HG03469 (cell line): Measurements from ENCODE around the gene KRTAP5-6.

Experiments used
- ATAC-seq: cut with Tn5 transposase; IDR thresholded peaks from one replicate; pipeline ENCODE4 v1.9.1; 2021; ENCODE audit warnings: mild to moderate bottlenecking, moderate library complexity, moderate number of reproducible peaks; ENCODE audit not compliant: unreplicated experiment

The KRTAP5-6 gene

DNA sequence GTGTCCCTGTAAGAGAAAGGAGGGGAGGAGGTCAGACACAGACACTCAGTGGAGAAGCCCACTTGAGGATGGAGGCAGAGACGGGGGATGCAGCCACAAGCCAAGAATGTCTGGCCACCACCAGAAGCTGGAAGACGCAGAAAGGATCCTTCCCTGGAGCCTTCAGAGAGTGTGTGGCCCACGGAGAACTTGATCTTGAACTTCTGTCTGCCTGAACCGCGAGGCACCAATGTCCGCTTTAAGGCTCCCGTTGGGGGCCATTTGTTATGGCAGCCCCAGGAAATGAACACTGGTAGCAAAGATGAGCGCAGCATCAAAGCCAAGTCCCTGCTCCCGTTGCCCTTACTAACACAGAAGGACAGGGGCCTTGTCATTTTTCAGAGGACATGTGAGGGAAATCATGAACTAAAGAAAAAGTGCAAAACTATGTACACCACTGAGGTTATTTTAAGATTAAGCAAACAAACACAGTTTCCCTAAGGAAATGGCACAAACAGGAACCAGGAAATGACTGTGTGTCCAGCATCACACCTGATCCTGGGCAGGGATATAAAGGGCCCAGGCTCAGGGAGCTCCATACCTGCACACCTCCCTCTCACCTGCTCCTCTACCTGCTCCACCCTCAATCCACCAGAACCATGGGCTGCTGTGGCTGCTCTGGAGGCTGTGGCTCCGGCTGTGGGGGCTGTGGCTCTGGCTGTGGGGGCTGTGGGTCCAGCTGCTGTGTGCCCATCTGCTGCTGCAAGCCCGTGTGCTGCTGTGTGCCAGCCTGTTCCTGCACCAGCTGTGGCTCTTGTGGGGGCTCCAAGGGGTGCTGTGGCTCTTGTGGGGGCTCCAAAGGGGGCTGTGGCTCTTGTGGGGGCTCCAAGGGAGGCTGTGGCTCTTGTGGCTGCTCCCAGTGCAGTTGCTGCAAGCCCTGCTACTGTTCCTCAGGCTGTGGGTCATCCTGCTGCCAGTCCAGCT lies at the start of gene KRTAP5-6:
Gene KRTAP5-6 (plus strand): TSS at position 588 of the 963 bp plus-strand sequence. CDS start 51 bp downstream, at position 639.
- ATAC-seq = no peak

- no peak for ATAC-seq
Observed at GRCh38 chr11:1647901-1648652, 48.9 kb upstream of the KRTAP5-6 start.

DNA sequence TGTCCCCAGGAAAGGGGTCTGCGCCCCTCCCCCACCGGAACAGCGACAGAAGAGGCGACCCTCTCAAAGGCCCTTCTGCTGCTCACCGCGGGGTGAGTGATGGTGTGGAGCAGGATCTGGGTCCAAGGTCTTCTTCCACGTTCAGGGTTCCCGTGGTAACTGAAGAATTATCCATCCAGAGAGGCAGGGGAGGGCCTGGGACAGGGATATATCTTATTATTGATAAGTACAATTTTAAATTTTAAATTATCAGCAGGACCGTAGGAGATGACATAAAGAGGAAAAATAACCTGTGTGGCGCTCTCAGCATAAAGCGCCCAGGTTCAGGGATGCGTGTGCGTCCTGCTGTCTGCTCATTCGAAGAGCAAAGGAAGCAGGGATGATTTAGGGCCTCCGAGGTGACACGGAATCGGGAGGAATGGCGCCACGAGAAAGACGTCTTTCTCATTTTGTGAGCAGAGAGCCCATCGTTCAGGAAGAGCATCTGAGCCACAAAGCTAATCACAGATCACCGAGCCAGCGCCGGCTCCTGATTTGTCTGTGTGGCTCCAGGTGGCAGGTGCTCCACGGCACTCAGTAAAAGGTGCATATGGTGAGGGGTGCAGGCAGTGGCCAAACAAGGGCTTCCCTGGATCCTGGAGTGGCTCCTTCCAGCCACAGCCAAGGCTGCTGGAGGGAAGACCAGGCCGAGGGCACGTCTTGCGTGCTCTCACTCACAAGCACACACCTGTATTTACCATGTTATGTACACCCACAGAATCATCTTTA lies 48.2 kb upstream of the KRTAP5-6 start:
- ATAC-seq = no peak

GRCh38 chr11:1650034-1650917 lies 46.7 kb upstream of the KRTAP5-6 start:
- no peak for ATAC-seq

GRCh38 chr11:1650918-1651262 lies 46.1 kb upstream of the KRTAP5-6 start:
- ATAC-seq = no peak

GRCh38 chr11:1651411-1651980 lies 45.5 kb upstream of the KRTAP5-6 start:
- no peak for ATAC-seq

DNA sequence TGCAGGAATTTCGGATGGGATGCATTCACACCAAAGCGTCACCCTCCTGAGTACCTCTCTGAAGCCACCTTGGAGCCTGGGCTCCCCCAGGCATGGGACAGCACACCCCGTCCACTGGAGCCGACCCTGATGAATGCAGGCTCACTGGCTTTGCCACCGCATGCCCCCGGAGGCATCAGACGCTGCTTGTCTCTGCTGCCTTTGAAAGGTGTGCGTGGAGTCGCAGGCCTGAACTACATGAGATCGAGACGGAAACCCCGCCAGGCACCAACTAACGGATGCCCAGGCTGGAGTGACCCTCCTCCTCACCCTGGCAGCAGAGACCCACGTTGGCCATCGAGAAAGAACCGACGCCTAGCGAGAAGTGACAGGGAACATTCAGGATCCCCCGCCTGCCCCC lies 45.0 kb upstream of the KRTAP5-6 start:
- ATAC-seq = no peak

GRCh38 chr11:1652442-1652770 lies 44.6 kb upstream of the KRTAP5-6 start:
- no peak for ATAC-seq

- ATAC-seq = no peak
Observed at GRCh38 chr11:1652771-1653540, 44.0 kb upstream of the KRTAP5-6 start.

DNA sequence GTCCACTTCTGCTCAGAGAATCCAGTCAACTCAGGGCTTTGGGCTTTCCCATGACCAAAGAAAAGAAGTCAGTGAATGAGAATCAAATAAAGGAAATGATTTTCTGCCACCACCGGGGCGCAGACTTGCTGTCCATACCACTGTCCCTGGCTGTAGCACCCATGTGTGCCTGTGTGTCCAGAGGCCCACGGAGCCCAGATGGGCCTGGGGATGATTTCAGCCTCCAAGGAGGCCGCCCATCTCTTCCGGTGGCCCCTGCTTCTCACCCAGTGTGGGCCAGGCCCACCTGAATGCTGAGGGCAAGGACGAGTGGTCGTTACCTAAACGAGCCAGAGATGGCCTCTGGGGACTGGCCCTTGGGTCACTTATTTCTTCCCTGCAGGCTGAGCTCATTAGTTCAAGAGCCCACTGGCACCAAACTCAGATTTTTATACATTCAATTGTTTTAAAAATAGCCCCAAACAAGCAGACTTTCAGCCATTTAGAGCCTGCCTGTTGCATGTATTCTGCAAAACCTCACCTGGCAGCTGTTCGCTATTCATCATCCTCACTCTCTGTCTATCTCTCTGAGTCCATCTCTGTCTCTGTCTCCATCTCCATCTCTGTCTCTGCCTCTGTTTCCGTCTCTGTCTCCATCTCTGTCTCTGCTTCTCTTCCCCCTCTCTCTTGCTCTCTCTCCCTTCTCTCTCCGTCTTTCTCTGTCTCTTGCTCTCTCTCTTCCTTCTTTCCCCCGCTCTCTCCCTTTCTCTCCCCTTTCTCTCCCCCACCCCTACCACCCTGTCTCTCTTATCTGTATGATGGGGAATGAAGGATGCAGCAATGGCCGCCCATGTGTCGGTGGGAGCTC lies 43.2 kb upstream of the KRTAP5-6 start:
- ATAC-seq = no peak

DNA sequence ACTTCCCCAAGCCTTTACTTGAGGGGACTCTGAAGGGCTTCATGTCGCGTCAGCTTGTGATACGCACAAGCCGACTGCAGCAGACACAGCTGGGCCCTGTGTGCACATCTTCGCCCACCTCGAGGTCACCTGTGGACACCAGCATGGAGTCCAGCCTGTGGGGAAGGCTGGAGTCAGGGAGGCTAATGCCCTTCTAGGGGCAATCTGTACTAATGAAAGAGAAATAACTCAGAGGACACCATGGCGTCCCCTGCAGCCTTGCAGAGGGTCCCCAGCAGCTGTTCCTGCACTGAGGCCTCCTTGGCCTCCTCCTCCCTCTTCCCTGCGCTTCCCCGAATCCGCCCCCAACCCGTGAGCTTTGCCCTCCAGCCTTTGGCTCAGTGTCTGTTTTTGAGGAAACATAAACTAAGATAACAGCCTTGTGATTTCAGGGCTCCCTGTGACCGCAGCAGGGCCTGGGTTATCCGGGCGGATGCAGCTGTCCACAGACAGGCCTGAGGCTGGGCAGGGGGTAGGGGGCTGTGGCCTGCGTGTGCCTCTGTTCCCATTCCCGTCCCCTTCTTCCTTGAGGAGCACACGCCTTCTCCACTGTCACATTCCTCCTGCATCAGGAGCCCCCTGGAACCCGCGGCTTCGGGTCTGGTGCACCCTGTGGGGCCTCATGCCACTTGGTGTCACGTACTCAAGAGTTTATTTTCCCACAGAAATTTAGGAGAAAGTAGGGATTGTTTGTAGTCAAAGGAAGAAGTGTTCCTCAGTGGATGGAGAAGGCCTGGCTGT lies 42.4 kb upstream of the KRTAP5-6 start:
- ATAC-seq = no peak

GRCh38 chr11:1655168-1656060 lies 41.6 kb upstream of the KRTAP5-6 start:
- ATAC-seq = no peak

DNA sequence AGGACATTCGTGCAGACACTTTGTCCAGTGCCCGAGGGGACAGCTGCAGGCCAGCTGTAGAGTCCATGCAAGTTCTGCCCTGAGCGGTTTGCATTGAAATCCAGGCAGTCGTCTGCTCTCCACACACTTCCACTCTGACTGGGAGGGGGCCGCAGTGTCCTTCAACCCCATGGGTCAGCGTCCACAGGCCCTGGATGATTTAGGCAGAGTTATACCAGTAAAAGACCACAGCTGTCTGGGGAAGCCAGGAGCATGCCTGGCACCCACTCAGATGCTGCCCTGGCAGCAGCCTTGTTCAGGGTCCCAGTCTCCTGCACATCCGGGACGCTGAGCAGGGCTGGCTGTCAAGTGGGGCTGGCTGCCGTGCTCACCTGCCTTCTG lies 40.9 kb upstream of the KRTAP5-6 start:
- no peak for ATAC-seq

DNA sequence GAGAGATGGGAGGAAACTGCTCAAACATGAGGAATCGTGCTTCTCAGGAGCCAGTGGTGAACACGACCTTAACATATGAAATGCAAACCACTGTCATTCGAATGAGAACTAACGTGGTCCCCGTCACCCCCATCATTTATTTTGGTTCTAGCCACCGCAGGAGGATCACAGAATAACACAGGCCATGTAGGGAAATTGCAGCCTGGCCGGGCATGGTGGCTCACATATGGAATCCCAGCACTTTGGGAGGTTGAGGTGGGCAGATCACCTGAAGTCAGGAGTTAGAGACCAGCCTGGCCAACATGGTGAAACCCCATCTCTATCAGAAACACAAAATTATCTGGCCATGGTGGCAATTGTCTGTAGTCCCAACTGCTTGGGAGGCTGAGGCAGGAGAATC lies 40.3 kb upstream of the KRTAP5-6 start:
- no peak for ATAC-seq

DNA sequence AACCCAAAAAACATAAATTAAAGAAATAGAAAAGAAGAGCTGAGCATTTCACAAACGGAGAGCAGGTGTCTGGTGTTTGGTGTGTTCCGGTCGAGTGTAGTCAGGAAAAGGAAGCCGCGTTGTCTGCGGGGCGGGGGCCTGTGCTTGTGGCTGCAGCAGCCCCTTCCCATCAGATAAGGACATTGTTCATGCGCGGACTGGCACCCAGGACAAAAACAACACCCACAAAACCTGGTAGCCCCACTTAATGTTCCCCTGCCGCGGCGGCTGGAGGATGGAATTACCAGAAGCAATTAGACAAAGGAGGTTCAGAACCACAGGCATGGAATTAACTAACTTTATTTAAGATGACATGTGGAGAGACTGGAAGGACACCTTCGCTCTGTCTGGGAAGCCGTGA lies 37.5 kb upstream of the KRTAP5-6 start:
- ATAC-seq = no peak

GRCh38 chr11:1660111-1660867 lies 36.7 kb upstream of the KRTAP5-6 start:
- ATAC-seq = no peak
